HepG2 (cell line): ENCODE data around the gene ANKRD53. TPM values are rescaled to one million over a fixed set of nuclear protein-coding genes. Genes with fewer than 3 reads are reported as not detected.

ENCODE experiments used
- ATAD3A ChIP-seq: sonication (generic); formaldehyde crosslinking; IDR thresholded peaks from 2 replicates; pipeline ENCODE4 v1.4.0; 2020; ENCODE audit warnings: missing genetic modification reagents
- ATM ChIP-seq: fragments of 450-650 bp; IDR thresholded peaks from 2 replicates; pipeline ENCODE4 v1.7.1; 2017; ENCODE audit warnings: mild to moderate bottlenecking, borderline replicate concordance
- CENPX ChIP-seq: sonication (generic); formaldehyde crosslinking; IDR thresholded peaks from 2 replicates; pipeline ENCODE4 v1.9.0; 2021; ENCODE audit warnings: mild to moderate bottlenecking, missing genetic modification reagents, moderate library complexity
- CREB1 ChIP-seq, 2 experiments: fragments of 450-650 bp in 1 of 2; IDR thresholded peaks; 2 replicates each; pipeline ENCODE4 v1.6.1; 2016 to 2017; ENCODE audit warnings: control low read depth in 1 of 2, mild to moderate bottlenecking in 1 of 2, missing compliant biosample characterization in 1 of 2, missing genetic modification characterization in 1 of 2
- ELF4 ChIP-seq: sonication (generic); formaldehyde crosslinking; IDR thresholded peaks from 2 replicates; pipeline ENCODE4 v1.5.0; 2020; ENCODE audit warnings: missing genetic modification reagents, mild to moderate bottlenecking, moderate library complexity, borderline replicate concordance
- KLF12 ChIP-seq: sonication (generic); formaldehyde crosslinking; IDR thresholded peaks from 2 replicates; pipeline ENCODE4 v1.4.0; 2020; ENCODE audit warnings: missing genetic modification reagents, borderline replicate concordance
- KLF13 ChIP-seq: sonication (generic); formaldehyde crosslinking; IDR thresholded peaks from 2 replicates; pipeline ENCODE4 v1.4.0; 2020; ENCODE audit warnings: mild to moderate bottlenecking, missing genetic modification reagents
- MIXL1 ChIP-seq: IDR thresholded peaks from 2 replicates; pipeline ENCODE4 v1.6.1; 2016
- MTA1 ChIP-seq: sonication (generic); formaldehyde crosslinking; IDR thresholded peaks from 2 replicates; pipeline ENCODE4 v1.4.0; 2020; ENCODE audit warnings: missing genetic modification reagents, mild to moderate bottlenecking, borderline replicate concordance
- NCOA2 ChIP-seq: sonication (generic); formaldehyde crosslinking; IDR thresholded peaks from 2 replicates; pipeline ENCODE4 v1.8.0; 2022; ENCODE audit warnings: inconsistent platforms
- NR2F6 ChIP-seq, 2 experiments: IDR thresholded peaks; 2 replicates each; pipeline ENCODE4 v1.6.1; 2016; ENCODE audit warnings: antibody characterized with exemption in 1 of 2, mild to moderate bottlenecking in 1 of 2
- PCBP1 ChIP-seq: fragments of 200-400 bp; formaldehyde crosslinking; IDR thresholded peaks from 2 replicates; pipeline ENCODE4 v1.6.1; 2017; ENCODE audit warnings: mild to moderate bottlenecking, low read depth, low read length, borderline replicate concordance
- PCBP2 ChIP-seq: fragments of 200-400 bp; formaldehyde crosslinking; optimal IDR thresholded peaks from 2 replicates; pipeline ENCODE3; 2018; ENCODE audit warnings: low read length, low read depth; ENCODE audit not compliant: poor library complexity, severe bottlenecking
- RXRA ChIP-seq: sonication (generic); formaldehyde crosslinking; IDR thresholded peaks from 2 replicates; pipeline ENCODE4 v1.5.1; 2020; ENCODE audit warnings: missing genetic modification reagents
- SIX4 ChIP-seq: sonication (generic); formaldehyde crosslinking; IDR thresholded peaks from 2 replicates; pipeline ENCODE4 v1.4.0; 2020; ENCODE audit warnings: missing genetic modification reagents
- ZNF562 ChIP-seq: sonication (generic); formaldehyde crosslinking; IDR thresholded peaks from 2 replicates; pipeline ENCODE4 v1.8.0; 2022; ENCODE audit warnings: missing genetic modification reagents, borderline replicate concordance
- ZNF713 ChIP-seq: sonication (generic); formaldehyde crosslinking; IDR thresholded peaks from 2 replicates; pipeline ENCODE4 v1.4.0; 2020; ENCODE audit warnings: mild to moderate bottlenecking, missing genetic modification reagents
- ZSCAN12 ChIP-seq: sonication (generic); formaldehyde crosslinking; IDR thresholded peaks from 2 replicates; pipeline ENCODE4 v1.9.0; 2021; ENCODE audit warnings: mild to moderate bottlenecking, missing genetic modification reagents
- ZSCAN25 ChIP-seq: sonication (generic); formaldehyde crosslinking; IDR thresholded peaks from 2 replicates; pipeline ENCODE4 v1.8.0; 2022; ENCODE audit warnings: mild to moderate bottlenecking, missing genetic modification reagents
- polyA plus RNA-seq, 8 experiments: library from polyadenylated mRNA; depleted of rRNA in 3 of 8; stranded (reverse) in 7 of 8; unstranded in 1 of 8; fragments of >200 nt; fragmentation: Illumina TruSeq in 4 of 8; extraction: Trizol in 4 of 8; gene quantifications; 2 replicates each; pipeline versions ENCODE4 v1.2.1 to v1.2.3, GENCODE V29; 2011 to 2016; ENCODE audit warnings: low read depth in 4 of 8, missing spikeins in 1 of 8, mixed read lengths in 1 of 8; ENCODE audit not compliant: insufficient read depth in 1 of 8
- total RNA-seq, 5 experiments: library from RNA; depleted of rRNA; stranded (reverse); fragments of >200 nt; fragmentation: Illumina TruSeq; extraction: Trizol; gene quantifications; 2 replicates each; pipeline ENCODE4 v1.2.3, GENCODE V29; 2016; ENCODE audit warnings: low read depth in 1 of 5
- TF ChIP-seq, protein P1 (sequence below): sonication (generic); formaldehyde crosslinking; IDR thresholded peaks from 2 replicates; pipeline ENCODE4 v1.4.0; 2020; ENCODE audit warnings: mild to moderate bottlenecking, missing genetic modification reagents
- TF ChIP-seq, protein P2 (sequence below): sonication (generic); formaldehyde crosslinking; IDR thresholded peaks from 2 replicates; pipeline ENCODE4 v1.5.0; 2020; ENCODE audit warnings: missing genetic modification reagents
- TF ChIP-seq, protein P3 (sequence below): sonication (generic); formaldehyde crosslinking; conservative IDR thresholded peaks from 2 replicates; pipeline ENCODE4 v1.8.0; 2022; ENCODE audit warnings: mild to moderate bottlenecking, moderate library complexity, missing genetic modification reagents

The ANKRD53 gene
- total and polyA plus RNA-seq, 2 of the 13 experiments (the other 11 are each of a cell fraction or from before 2014, with no cell fraction given), result 0.15 TPM; not detected in 1

DNA sequence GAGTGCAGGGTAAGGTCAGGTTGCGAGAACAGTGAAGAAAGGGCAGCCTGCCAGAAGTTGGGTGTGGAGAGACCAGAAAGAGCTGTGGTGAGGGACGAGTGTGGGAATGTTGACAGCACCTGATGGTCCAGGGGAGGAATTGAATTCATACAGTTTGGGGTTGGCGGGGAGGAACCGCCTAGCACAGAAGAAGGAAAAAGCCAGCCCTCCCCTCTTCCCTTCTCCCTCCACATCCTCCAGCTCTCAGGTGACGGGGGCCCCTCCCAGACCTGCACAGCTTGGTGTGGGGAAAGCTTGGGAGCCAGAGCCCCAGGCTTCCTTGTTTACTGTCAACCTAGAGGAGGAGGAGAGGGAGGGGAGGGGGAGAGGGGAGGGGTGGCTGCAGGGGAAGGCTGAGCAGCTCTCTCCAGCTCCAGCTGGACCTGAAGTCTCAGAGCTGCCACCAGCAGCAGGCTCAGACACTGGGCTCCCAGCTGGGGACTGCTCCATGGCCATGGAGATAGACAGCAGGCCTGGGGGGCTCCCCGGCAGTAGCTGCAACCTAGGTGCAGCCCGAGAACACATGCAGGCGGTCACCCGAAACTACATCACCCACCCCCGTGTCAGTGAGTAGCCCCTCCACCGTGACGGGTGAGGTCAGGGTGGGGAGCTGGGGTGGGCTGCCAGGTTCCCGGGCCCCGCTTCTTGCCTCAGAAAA lies 42.8 kb upstream of the ANKRD53 start, which contains the start of gene ATP6V1B1 (continued):
- TF ChIP-seq NR2F6 (IDR thresholded peaks at IDR 0.05), result no peak
- TF ChIP-seq NR2F6 (CRISPR knock-in tag; IDR thresholded peaks at IDR 0.05), result no peak
- no peak for TF ChIP-seq CENPX
- TF ChIP-seq PCBP1, result 0 out of 2 replicates have a peak, but pooled peaks have one; percentile 77
- no peak for TF ChIP-seq MTA1 (CRISPR knock-in tag)
- no peak for TF ChIP-seq ZNF713 (CRISPR knock-in tag)
- TF ChIP-seq RXRA (CRISPR knock-in tag), result no peak
- no peak for TF ChIP-seq ATAD3A (CRISPR knock-in tag)
- TF ChIP-seq KLF13, result no peak
- TF ChIP-seq, protein P1, sequence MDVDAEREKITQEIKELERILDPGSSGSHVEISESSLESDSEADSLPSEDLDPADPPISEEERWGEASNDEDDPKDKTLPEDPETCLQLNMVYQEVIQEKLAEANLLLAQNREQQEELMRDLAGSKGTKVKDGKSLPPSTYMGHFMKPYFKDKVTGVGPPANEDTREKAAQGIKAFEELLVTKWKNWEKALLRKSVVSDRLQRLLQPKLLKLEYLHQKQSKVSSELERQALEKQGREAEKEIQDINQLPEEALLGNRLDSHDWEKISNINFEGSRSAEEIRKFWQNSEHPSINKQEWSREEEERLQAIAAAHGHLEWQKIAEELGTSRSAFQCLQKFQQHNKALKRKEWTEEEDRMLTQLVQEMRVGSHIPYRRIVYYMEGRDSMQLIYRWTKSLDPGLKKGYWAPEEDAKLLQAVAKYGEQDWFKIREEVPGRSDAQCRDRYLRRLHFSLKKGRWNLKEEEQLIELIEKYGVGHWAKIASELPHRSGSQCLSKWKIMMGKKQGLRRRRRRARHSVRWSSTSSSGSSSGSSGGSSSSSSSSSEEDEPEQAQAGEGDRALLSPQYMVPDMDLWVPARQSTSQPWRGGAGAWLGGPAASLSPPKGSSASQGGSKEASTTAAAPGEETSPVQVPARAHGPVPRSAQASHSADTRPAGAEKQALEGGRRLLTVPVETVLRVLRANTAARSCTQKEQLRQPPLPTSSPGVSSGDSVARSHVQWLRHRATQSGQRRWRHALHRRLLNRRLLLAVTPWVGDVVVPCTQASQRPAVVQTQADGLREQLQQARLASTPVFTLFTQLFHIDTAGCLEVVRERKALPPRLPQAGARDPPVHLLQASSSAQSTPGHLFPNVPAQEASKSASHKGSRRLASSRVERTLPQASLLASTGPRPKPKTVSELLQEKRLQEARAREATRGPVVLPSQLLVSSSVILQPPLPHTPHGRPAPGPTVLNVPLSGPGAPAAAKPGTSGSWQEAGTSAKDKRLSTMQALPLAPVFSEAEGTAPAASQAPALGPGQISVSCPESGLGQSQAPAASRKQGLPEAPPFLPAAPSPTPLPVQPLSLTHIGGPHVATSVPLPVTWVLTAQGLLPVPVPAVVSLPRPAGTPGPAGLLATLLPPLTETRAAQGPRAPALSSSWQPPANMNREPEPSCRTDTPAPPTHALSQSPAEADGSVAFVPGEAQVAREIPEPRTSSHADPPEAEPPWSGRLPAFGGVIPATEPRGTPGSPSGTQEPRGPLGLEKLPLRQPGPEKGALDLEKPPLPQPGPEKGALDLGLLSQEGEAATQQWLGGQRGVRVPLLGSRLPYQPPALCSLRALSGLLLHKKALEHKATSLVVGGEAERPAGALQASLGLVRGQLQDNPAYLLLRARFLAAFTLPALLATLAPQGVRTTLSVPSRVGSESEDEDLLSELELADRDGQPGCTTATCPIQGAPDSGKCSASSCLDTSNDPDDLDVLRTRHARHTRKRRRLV (CRISPR knock-in tag), result no peak
- TF ChIP-seq, protein P2, sequence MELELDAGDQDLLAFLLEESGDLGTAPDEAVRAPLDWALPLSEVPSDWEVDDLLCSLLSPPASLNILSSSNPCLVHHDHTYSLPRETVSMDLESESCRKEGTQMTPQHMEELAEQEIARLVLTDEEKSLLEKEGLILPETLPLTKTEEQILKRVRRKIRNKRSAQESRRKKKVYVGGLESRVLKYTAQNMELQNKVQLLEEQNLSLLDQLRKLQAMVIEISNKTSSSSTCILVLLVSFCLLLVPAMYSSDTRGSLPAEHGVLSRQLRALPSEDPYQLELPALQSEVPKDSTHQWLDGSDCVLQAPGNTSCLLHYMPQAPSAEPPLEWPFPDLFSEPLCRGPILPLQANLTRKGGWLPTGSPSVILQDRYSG, result no peak
- TF ChIP-seq ATM, result no peak
- no peak for TF ChIP-seq ZNF562 (CRISPR knock-in tag)
- no peak for TF ChIP-seq ZSCAN12
- TF ChIP-seq SIX4 (CRISPR knock-in tag), result no peak
- TF ChIP-seq PCBP2, result no peak
- TF ChIP-seq MIXL1 (CRISPR knock-in tag), result no peak
- no peak for TF ChIP-seq KLF12 (CRISPR knock-in tag)
- TF ChIP-seq, protein P3, sequence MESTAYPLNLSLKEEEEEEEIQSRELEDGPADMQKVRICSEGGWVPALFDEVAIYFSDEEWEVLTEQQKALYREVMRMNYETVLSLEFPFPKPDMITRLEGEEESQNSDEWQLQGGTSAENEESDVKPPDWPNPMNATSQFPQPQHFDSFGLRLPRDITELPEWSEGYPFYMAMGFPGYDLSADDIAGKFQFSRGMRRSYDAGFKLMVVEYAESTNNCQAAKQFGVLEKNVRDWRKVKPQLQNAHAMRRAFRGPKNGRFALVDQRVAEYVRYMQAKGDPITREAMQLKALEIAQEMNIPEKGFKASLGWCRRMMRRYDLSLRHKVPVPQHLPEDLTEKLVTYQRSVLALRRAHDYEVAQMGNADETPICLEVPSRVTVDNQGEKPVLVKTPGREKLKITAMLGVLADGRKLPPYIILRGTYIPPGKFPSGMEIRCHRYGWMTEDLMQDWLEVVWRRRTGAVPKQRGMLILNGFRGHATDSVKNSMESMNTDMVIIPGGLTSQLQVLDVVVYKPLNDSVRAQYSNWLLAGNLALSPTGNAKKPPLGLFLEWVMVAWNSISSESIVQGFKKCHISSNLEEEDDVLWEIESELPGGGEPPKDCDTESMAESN (CRISPR knock-in tag), result no peak
- no peak for TF ChIP-seq ELF4 (CRISPR knock-in tag)
- TF ChIP-seq ZSCAN25, result peak; percentile 81
- TF ChIP-seq NCOA2 (CRISPR knock-in tag), result no peak
- no peak for TF ChIP-seq CREB1 (IDR thresholded peaks at IDR 0.05)
- TF ChIP-seq CREB1 (CRISPR knock-in tag; IDR thresholded peaks at IDR 0.05), result no peak
